HepG2 (cell line): ENCODE measurements around the gene CFAP210. TPM values are rescaled to one million over a fixed set of nuclear protein-coding genes. Genes with fewer than 3 reads are reported as not detected.

Experiments
- ATAC-seq: fragments of 200-7000 bp; cut with Tn5 transposase; 3 replicates; pipeline ENCODE4 v1.9.1; 2020; ENCODE audit warnings: mild to moderate bottlenecking, moderate library complexity
- BruUV-seq: library from RNA; stranded (reverse); fragments of 400-500 nt; replicated peaks from 2 replicates; lab custom pipeline; 2021; lab: Mats Ljungman, UMichigan
- CTCF ChIA-PET: fragments of 300-600 bp; formaldehyde crosslinking; extraction: SDS; loops from one replicate; lab custom pipeline; 2021; ENCODE audit warnings: low total read pairs, inconsistent platforms, low intra/inter-chr PET ratio; lab: Yijun Ruan, JAX
- POLR2A ChIA-PET: fragments of 350-600 bp; sonication (Branson Sonifier 250); formaldehyde crosslinking; loops from one replicate; lab custom pipeline; 2020; ENCODE audit warnings: antibody characterized with exemption, inconsistent platforms; lab: Yijun Ruan, JAX
- DNase-seq: peaks from one replicate; pipeline ENCODE4 v3.0.0-alpha.2; 2015; ENCODE audit warnings: low spot score
- FAIRE-seq: peaks from 3 replicates; lab custom pipeline; 2011; peaks lifted over from hg19 to GRCh38; lab: Jason Lieb, UNC
- H2AFZ ChIP-seq: one replicate; pipeline ENCODE4 v1.6.1; 2011; ENCODE audit warnings: low read length, inconsistent platforms
- H3K27ac ChIP-seq: fragments of 300-600 bp; 3 replicates; pipeline ENCODE4 v1.8.0; 2011; ENCODE audit warnings: mixed run types, mild to moderate bottlenecking, mixed read lengths, low read length, inconsistent platforms; ENCODE audit not compliant: insufficient read depth; ENCODE audit errors: extremely low read length
- H3K27me3 ChIP-seq, 2 experiments: fragments of 200-600 bp in 1 of 2; 2 replicates in 1 of 2; 3 replicates in 1 of 2; pipeline versions ENCODE4 v1.6.0 to v1.8.0; 2011; ENCODE audit warnings: low read length in 2 of 2, mild to moderate bottlenecking in 2 of 2, moderate library complexity in 2 of 2, inconsistent platforms in 1 of 2; ENCODE audit not compliant: insufficient read depth in 2 of 2, control insufficient read depth in 1 of 2
- H3K36me3 ChIP-seq, 2 experiments: fragments of 200-600 bp in 1 of 2; replicated peaks in 1 of 2; 2 replicates in 1 of 2; 3 replicates in 1 of 2; pipeline versions ENCODE4 v1.5.1 to v1.8.0; 2011; ENCODE audit warnings: low read length in 2 of 2, inconsistent platforms in 1 of 2; ENCODE audit not compliant: insufficient read depth in 2 of 2, control insufficient read depth in 1 of 2
- H3K4me1 ChIP-seq: 2 replicates; pipeline ENCODE4 v1.5.1; 2012; ENCODE audit warnings: low read length, inconsistent platforms; ENCODE audit not compliant: insufficient read depth
- H3K4me2 ChIP-seq: 2 replicates; pipeline ENCODE4 v1.6.0; 2011; ENCODE audit warnings: low read depth, low read length, inconsistent platforms
- H3K4me3 ChIP-seq, 3 experiments: fragments of 200-600 bp in 1 of 3; sonication (generic), shearing (Covaris generic) in 1 of 3; replicated peaks in 1 of 3; 2 replicates each; pipeline ENCODE4 v1.5.1; 2011 to 2016; ENCODE audit warnings: low read length in 3 of 3, inconsistent platforms in 2 of 3, low read depth in 2 of 3, mild to moderate bottlenecking in 2 of 3, control low read depth in 1 of 3, mixed read lengths in 1 of 3; ENCODE audit not compliant: insufficient read depth in 1 of 3
- H3K79me2 ChIP-seq: one replicate; pipeline ENCODE4 v1.6.1; 2011; ENCODE audit warnings: low read length, inconsistent platforms; ENCODE audit not compliant: insufficient read depth
- H3K9ac ChIP-seq: 2 replicates; pipeline ENCODE4 v1.6.0; 2011; ENCODE audit warnings: mild to moderate bottlenecking, low read depth, low read length, inconsistent platforms; ENCODE audit not compliant: insufficient read depth
- H3K9me3 ChIP-seq: 2 replicates; pipeline ENCODE4 v1.5.1; 2012; ENCODE audit warnings: mild to moderate bottlenecking, low read length
- H4K20me1 ChIP-seq: 2 replicates; pipeline ENCODE4 v1.6.0; 2011; ENCODE audit warnings: inconsistent platforms, mild to moderate bottlenecking, low read length, moderate library complexity; ENCODE audit not compliant: insufficient read depth
- EHMT2 ChIP-seq: fragments of 200-600 bp; sonication (generic); IDR thresholded peaks from 2 replicates; pipeline ENCODE4 v1.7.0; 2017; ENCODE audit warnings: antibody characterized with exemption, low read depth, low read length, borderline replicate concordance
- KDM2A ChIP-seq: sonication (generic); formaldehyde crosslinking; IDR thresholded peaks from 2 replicates; pipeline ENCODE4 v1.4.0; 2020; ENCODE audit warnings: low read depth, missing genetic modification reagents, borderline replicate concordance
- PTBP1 ChIP-seq: fragments of 200-400 bp; formaldehyde crosslinking; IDR thresholded peaks from 2 replicates; pipeline ENCODE4 v1.6.1; 2018; ENCODE audit warnings: low read length, low read depth; ENCODE audit not compliant: poor library complexity, severe bottlenecking
- SATB2 ChIP-seq: sonication (generic); formaldehyde crosslinking; IDR thresholded peaks from 2 replicates; pipeline ENCODE4 v1.5.0; 2020; ENCODE audit warnings: missing genetic modification reagents
- YEATS2 ChIP-seq: sonication (generic); formaldehyde crosslinking; IDR thresholded peaks from 2 replicates; pipeline ENCODE4 v1.4.0; 2020; ENCODE audit warnings: missing genetic modification reagents, borderline replicate concordance
- ZFY ChIP-seq: sonication (generic); formaldehyde crosslinking; IDR thresholded peaks from 2 replicates; pipeline ENCODE4 v1.4.0; 2020; ENCODE audit warnings: missing genetic modification reagents
- ZNF17 ChIP-seq: sonication (generic); formaldehyde crosslinking; IDR thresholded peaks from 2 replicates; pipeline ENCODE4 v1.5.0; 2020; ENCODE audit warnings: mild to moderate bottlenecking, missing genetic modification reagents
- ZNF230 ChIP-seq: sonication (generic); formaldehyde crosslinking; IDR thresholded peaks from 2 replicates; pipeline ENCODE4 v1.4.0; 2020; ENCODE audit warnings: mild to moderate bottlenecking, missing genetic modification reagents
- WGBS: methylation state at CpG from one replicate; pipeline ENCODE4 v1.1.6; 2017; ENCODE audit warnings: low lambda C conversion rate; 5-methylcytosine and 5-hydroxymethylcytosine counted together
- in situ Hi-C: cut with HindIII; loops from 2 replicates; pipeline ENCODE4 v1.10.0; 2017; ENCODE audit warnings: low pct_unique_long_range_greater_than_20kb; ENCODE audit not compliant: extremely low pct_ligation_motif_present
- intact Hi-C: fragments of 100-400 bp; cut with micrococcal nuclease; formaldehyde crosslinking; loops from one replicate; pipeline ENCODE4 v1.10.0; 2022; ENCODE audit not compliant: unreplicated experiment
- polyA plus RNA-seq, 8 experiments: library from polyadenylated mRNA; depleted of rRNA in 3 of 8; stranded (reverse) in 7 of 8; unstranded in 1 of 8; fragments of >200 nt; fragmentation: Illumina TruSeq in 4 of 8; extraction: Trizol in 4 of 8; gene quantifications; 2 replicates each; pipeline versions ENCODE4 v1.2.1 to v1.2.3, GENCODE V29; 2011 to 2016; ENCODE audit warnings: low read depth in 4 of 8, missing spikeins in 1 of 8, mixed read lengths in 1 of 8; ENCODE audit not compliant: insufficient read depth in 1 of 8
- total RNA-seq, 5 experiments: library from RNA; depleted of rRNA; stranded (reverse); fragments of >200 nt; fragmentation: Illumina TruSeq; extraction: Trizol; gene quantifications; 2 replicates each; pipeline ENCODE4 v1.2.3, GENCODE V29; 2016; ENCODE audit warnings: low read depth in 1 of 5
- TF ChIP-seq, protein P1 (sequence below): IDR thresholded peaks from 2 replicates; pipeline ENCODE4 v1.6.1; 2018; ENCODE audit warnings: missing genetic modification reagents, mild to moderate bottlenecking, missing compliant biosample characterization
- TF ChIP-seq, protein P2 (sequence below): sonication (generic); formaldehyde crosslinking; IDR thresholded peaks from 2 replicates; pipeline ENCODE4 v1.8.1; 2023; ENCODE audit warnings: missing genetic modification reagents, mild to moderate bottlenecking, borderline replicate concordance
- TF ChIP-seq, protein P3 (sequence below): sonication (generic); formaldehyde crosslinking; IDR thresholded peaks from 2 replicates; pipeline ENCODE4 v1.4.0; 2020; ENCODE audit warnings: missing genetic modification reagents, borderline replicate concordance
- TF ChIP-seq, protein P4 (sequence below): sonication (generic); formaldehyde crosslinking; IDR thresholded peaks from 2 replicates; pipeline ENCODE4 v1.8.1; 2023; ENCODE audit warnings: mild to moderate bottlenecking, missing genetic modification reagents
- TF ChIP-seq, protein P5 (sequence below): sonication (generic); formaldehyde crosslinking; IDR thresholded peaks from 2 replicates; pipeline ENCODE4 v1.8.0; 2022; ENCODE audit warnings: missing genetic modification reagents, mild to moderate bottlenecking, borderline replicate concordance

CFAP210 gene
- total and polyA plus RNA-seq, 2 of the 13 experiments (the other 11 are each of a cell fraction or from before 2014, with no cell fraction given): 0.18 TPM; not detected in 1

DNA sequence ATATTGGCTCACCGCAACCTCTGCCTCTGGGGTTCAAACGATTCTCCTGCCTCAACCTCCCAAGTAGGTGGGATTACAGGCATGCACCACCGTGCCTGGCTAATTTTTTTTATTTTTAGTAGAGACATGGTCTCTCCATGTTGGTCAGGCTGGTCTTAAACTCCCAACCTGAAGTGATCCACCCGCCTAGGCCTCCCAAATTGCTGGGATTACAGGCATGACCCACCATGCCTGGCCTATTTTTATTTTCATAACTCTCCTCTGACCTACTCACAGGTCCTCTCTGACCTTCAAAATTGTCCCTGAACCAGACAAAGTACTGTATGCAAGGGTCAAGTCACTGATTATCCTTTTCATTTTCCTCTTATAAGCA, 23.5 kb upstream of the CFAP210 start:
- 0 out of 6 replicates have a peak overlapping the region, but pooled peaks of 1 of the 3 experiments have one; percentile 70 for H3K4me3 ChIP-seq
- H3K9me3 ChIP-seq: no peaks in the 10 kb centered on the region
- in situ Hi-C loops: no loop called here
- H3K36me3 ChIP-seq: no peaks in the 10 kb centered on the region
- WGBS: 57% methylated on average over 4 of the region's 4 CpGs
- intact Hi-C loops: no loop called here
- DNase-seq (no peak), ATAC-seq (no peak), FAIRE-seq (no peak)
- CTCF ChIA-PET: interaction anchor here (0.8 kb wide), 1 partner anchor 10 kb away, joined by 3 read pairs; no protein-coding TSS in a partner anchor
- no TSS peak for BruUV-seq
- POLR2A ChIA-PET: interaction anchor here (0.9 to 3.3 kb wide), 5 partner anchors 11 to 81 kb away, joined by 3 to 41 read pairs (median 19); partner anchors contain the start of genes CFAP210, KLHL23, PHOSPHO2 and SSB
- no peak overlapping the region for H2AFZ ChIP-seq
- H3K4me2 ChIP-seq: peak overlapping the region; percentile 91; the same call in 1 of the 2 replicates
- H3K27ac ChIP-seq: no peak overlapping the region
- no peaks in the 10 kb centered on the region for H4K20me1 ChIP-seq
- no peaks in the 10 kb centered on the region for H3K79me2 ChIP-seq
- no peak overlapping the region for H3K9ac ChIP-seq
- peaks cover 68% of the 10 kb centered on the region for H3K4me1 ChIP-seq
- H3K27me3 ChIP-seq: no peaks in the 10 kb centered on the region
- TF ChIP-seq EHMT2: no peak
- TF ChIP-seq KDM2A (CRISPR knock-in tag): no peak
- TF ChIP-seq, protein P1, sequence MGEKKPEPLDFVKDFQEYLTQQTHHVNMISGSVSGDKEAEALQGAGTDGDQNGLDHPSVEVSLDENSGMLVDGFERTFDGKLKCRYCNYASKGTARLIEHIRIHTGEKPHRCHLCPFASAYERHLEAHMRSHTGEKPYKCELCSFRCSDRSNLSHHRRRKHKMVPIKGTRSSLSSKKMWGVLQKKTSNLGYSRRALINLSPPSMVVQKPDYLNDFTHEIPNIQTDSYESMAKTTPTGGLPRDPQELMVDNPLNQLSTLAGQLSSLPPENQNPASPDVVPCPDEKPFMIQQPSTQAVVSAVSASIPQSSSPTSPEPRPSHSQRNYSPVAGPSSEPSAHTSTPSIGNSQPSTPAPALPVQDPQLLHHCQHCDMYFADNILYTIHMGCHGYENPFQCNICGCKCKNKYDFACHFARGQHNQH (CRISPR knock-in tag): 0 out of 2 replicates have a peak, but pooled peaks have one; percentile 38
- TF ChIP-seq ZFY (CRISPR knock-in tag): no peak
- no peak for TF ChIP-seq ZNF17
- no peak for TF ChIP-seq PTBP1
- TF ChIP-seq, protein P2, sequence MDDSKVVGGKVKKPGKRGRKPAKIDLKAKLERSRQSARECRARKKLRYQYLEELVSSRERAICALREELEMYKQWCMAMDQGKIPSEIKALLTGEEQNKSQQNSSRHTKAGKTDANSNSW (CRISPR knock-in tag): no peak
- TF ChIP-seq, protein P3, sequence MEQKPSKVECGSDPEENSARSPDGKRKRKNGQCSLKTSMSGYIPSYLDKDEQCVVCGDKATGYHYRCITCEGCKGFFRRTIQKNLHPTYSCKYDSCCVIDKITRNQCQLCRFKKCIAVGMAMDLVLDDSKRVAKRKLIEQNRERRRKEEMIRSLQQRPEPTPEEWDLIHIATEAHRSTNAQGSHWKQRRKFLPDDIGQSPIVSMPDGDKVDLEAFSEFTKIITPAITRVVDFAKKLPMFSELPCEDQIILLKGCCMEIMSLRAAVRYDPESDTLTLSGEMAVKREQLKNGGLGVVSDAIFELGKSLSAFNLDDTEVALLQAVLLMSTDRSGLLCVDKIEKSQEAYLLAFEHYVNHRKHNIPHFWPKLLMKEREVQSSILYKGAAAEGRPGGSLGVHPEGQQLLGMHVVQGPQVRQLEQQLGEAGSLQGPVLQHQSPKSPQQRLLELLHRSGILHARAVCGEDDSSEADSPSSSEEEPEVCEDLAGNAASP (CRISPR knock-in tag): 0 out of 2 replicates have a peak, but pooled peaks have one; percentile 0
- peak; percentile 13; the same call in 1 of the 2 replicates for TF ChIP-seq YEATS2
- TF ChIP-seq SATB2: no peak
- TF ChIP-seq, protein P4, sequence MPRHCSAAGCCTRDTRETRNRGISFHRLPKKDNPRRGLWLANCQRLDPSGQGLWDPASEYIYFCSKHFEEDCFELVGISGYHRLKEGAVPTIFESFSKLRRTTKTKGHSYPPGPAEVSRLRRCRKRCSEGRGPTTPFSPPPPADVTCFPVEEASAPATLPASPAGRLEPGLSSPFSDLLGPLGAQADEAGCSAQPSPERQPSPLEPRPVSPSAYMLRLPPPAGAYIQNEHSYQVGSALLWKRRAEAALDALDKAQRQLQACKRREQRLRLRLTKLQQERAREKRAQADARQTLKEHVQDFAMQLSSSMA: no peak
- TF ChIP-seq, protein P5, sequence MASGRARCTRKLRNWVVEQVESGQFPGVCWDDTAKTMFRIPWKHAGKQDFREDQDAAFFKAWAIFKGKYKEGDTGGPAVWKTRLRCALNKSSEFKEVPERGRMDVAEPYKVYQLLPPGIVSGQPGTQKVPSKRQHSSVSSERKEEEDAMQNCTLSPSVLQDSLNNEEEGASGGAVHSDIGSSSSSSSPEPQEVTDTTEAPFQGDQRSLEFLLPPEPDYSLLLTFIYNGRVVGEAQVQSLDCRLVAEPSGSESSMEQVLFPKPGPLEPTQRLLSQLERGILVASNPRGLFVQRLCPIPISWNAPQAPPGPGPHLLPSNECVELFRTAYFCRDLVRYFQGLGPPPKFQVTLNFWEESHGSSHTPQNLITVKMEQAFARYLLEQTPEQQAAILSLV (CRISPR knock-in tag): no peak
- 0 out of 2 replicates have a peak, but pooled peaks have one; percentile 52 for TF ChIP-seq ZNF230 (CRISPR knock-in tag)
